ENCODE measurements around the gene ZSCAN32.
A peak's percentile ranks its signal among the peaks of the same experiment; 100 is the strongest.

The ZSCAN32 gene

DNA sequence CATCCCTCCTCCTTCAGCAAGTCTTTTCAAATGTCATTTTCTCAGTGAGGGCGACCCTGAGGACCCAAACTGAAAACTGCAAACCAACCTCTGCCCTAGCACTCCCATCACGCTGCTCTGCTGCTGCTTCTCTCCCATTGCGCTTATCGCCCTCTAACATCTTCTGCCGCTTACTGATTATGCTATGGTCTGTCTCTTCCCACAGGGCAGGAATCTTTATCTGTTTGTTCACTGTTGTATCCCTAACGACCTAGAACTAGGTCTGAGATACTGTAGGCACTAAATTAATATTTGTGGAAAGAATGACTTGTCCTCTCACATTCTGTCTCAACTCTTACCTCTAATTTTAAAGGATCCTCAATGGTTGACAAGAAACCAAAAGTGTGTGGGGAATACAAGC is 12.5 kb downstream of the ZSCAN32 start:
- ChIA-PET CTCF (interaction anchor here (0.9 to 1.2 kb wide), 3 partner anchors 9 to 121 kb away, joined by 3 read pairs; no protein-coding TSS in a partner anchor), POLR2A (no interaction called here)
- TF ChIP-seq CTCF (IDR thresholded peaks at IDR 0.05; ENCODE audit: control extremely low read depth, extremely low read depth, low read depth, missing control alignments), result no peak
- no peak for DNase-seq (ENCODE audit: extremely low spot score)

- TF ChIP-seq CTCF (IDR thresholded peaks at IDR 0.05; ENCODE audit: control extremely low read depth, extremely low read depth, low read depth, missing control alignments), result no peak
- ChIA-PET CTCF (interaction anchor here (0.8 kb wide), 1 partner anchor 10 kb away, joined by 3 read pairs; no protein-coding TSS in a partner anchor), POLR2A (no interaction called here)
- no peak for DNase-seq (ENCODE audit: extremely low spot score)
Measured at GRCh38 chr16:3383045-3383448, 17.8 kb downstream of the ZSCAN32 start.

DNA sequence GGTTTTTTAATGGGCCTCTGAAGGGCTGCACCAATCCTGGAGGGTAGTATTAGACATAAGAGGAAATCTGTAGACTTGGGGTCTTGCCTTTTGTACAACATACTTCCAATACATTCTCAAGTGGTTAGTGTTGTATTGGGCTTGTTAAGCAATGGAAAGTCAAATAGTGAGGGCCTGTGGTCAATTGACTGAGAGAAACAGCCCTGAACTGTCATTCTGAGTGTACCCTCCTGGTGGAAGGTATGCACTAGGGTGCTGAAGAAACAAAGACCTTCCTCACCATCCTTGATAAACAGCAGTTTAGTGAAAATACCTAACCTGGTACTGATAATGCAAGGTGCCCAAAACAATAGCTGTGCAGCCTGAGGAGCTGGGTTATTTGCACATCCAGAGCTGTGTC is 22.9 kb downstream of the ZSCAN32 start:
- no peak for TF ChIP-seq CTCF (IDR thresholded peaks at IDR 0.05; ENCODE audit: control extremely low read depth, extremely low read depth, low read depth, missing control alignments)
- ChIA-PET CTCF (no interaction called here), POLR2A (no interaction called here)
- DNase-seq (ENCODE audit: extremely low spot score), result no peak

- ChIA-PET POLR2A (no interaction called here), CTCF (no interaction called here)
- DNase-seq (ENCODE audit: extremely low spot score), result no peak
- TF ChIP-seq CTCF (IDR thresholded peaks at IDR 0.05; ENCODE audit: control extremely low read depth, extremely low read depth, low read depth, missing control alignments), result no peak
Measured at GRCh38 chr16:3375680-3376079, 25.1 kb downstream of the ZSCAN32 start.

GRCh38 chr16:3369073-3369472 is 31.7 kb downstream of the ZSCAN32 start:
- ChIA-PET POLR2A (no interaction called here), CTCF (no interaction called here)
- TF ChIP-seq CTCF (IDR thresholded peaks at IDR 0.05; ENCODE audit: control extremely low read depth, extremely low read depth, low read depth, missing control alignments), result no peak
- no peak for DNase-seq (ENCODE audit: extremely low spot score)

DNA sequence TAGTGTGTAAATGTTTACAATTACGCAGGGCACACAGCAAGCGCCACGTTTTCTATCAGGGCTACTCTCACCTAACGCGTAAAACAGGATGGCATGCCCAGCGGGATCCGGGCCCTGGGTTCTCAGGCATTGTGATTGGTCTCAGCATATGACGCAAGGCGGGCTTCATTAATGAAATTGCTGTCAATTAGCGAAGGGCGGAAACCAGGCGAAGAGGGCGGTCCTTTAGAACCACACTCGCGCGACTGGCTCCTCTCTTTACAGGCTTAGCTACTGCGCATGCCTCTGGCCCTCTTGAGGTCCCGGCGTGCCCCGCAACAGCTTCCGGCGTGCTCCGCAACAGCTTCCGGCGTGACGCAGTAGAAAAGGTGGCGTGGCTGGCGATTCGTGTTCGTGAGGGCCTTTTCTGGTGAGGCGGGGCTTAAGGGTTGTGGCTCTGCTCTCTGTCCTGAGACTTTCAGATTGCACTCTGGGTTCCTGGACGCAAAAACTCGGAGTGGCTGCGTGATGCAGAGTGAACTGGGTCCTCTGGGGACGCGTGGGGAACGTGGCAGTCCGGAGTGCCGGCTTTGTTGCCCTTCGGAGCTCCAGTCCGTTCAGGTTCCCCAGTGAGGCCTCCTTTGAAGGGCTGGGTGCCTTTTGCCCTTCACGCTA is 35.9 kb downstream of the ZSCAN32 start:
- ChIA-PET CTCF (no interaction called here), POLR2A (no interaction called here)
- TF ChIP-seq CTCF (IDR thresholded peaks at IDR 0.05; ENCODE audit: control extremely low read depth, extremely low read depth, low read depth, missing control alignments), result no peak
- peak; percentile 84 for DNase-seq (ENCODE audit: extremely low spot score)

Data from GM10248 (cell line).